Suppressor macrophage treated with lipopolysaccharide for 4 hours (primary cell): ENCODE data around the gene RASL10B.
"Not testable (repeated sequence)": the region's sequence is repeated elsewhere in the genome, so short reads cannot be mapped to it uniquely, and the experiment has no call there.

ENCODE experiments used
- DNase-seq: peaks from one replicate; pipeline ENCODE4 v3.0.0-alpha.2; 2020

Gene RASL10B

GRCh38 chr17:35731239-35731916, at the start of gene RASL10B:
RASL10B (plus strand) TSS chr17:35731639; CDS start chr17:35735185, 3,546 bp downstream.
- DNase-seq: no peak

- peak; percentile 54 for DNase-seq
These were observed 47.8 kb upstream of the RASL10B start for GRCh38 chr17:35683591-35683990.

DNA sequence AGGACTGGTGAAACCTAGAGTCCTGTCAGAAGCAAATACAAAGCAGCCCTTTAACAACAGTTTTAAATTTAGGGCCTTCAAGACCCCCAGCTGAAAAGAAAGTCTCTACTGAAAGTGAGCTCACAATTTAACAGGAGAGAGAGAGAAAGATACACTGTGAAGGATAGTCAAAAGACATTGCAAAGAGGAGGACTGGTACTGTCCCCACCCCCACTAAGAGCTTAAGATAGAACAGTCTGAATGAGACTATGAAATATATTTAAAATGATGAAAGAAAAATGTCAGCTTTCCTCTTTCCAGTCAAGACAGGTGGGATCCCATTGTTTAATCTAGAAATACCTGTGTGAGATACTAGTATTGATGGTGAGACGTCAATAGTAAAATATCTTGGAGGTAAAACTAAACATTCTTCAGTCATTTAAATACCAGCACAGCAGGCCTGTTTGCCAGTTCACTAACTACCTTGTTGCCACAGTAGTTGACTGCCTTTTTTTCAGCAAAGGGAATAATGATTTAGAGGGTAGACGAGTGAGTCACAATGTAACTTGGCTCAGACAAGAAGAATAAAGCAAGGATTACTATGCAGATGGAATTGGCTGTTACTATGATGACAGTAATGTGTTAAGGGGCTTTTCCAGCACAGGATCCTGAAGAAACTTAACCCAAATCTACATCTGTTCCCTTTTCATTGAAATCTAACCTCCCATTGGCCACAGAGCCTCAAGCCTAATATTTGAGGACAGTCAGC, 47.2 kb upstream of the RASL10B start:
- DNase-seq: no peak

DNA sequence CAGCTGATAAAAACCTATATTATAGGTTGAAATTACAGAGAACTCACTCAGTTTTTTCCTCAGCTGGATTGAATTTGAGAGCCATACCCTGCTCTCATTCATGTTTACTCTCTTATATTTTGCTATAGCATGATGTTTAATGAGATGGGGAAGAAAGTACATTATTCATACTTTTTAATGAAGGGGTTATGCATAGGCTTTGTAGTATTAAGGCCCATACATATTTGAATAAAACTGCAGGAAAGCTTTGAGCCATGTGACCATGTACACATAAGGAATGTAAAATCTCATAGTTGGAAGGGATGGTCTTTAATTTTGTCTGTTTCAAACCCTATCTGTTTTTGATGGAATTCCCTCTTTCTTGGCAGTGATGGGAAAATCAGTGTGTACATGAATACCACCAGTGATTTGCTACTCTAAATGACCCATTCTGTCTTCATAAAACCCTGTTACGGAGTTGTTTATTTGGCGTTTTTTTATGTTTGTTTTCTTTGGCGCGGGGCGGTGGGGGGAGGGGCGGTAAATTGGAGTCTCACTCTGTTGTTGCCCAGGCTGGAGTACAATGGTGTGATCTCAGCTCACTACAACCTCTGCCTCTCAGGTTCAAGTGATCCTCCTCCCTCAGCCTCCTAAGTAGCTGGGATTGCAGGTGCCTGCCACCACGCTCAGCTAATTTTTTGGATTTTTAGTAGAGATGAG, 38.8 kb upstream of the RASL10B start:
- no peak for DNase-seq

- DNase-seq: no peak
These were observed 37.8 kb upstream of the RASL10B start for GRCh38 chr17:35693662-35694061.

DNA sequence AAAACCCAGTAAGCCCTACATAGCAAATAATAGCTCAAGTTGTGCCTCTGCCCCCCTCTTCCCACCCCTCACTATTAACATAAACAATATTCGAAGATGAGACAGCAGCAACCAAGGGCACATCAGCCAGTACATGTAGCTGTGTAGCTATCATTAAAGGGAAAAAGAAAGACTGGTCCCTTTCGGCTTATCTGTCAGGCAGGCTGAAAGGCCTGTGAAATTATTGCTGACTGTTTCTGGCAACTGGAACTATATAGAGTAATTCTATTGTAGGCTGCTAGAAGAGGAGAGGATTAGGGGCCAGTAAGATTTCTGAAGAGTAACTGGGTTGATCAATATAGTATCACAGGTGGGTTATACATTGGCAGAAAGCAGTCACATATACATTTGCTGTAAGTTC, 36.5 kb upstream of the RASL10B start:
- DNase-seq: no peak

DNA sequence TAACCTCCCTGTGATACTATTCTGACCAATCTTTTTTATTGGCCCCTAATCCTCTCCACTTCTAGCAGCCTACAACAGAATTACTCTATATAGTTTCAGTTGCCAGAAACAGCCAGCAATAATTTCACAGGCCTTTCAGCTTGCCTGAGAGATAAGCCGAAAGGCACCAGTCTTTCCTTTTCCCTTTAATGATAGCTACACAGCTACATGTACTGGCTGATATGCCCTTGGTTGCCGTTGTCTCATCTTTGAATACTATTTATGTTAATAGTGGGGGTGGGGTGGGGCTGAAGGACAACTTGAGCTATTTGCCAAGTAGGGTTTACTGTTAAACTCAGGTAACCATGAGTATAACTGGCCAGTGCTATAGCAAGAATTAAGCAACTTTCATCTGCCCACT, 35.8 kb upstream of the RASL10B start:
- no peak for DNase-seq

GRCh38 chr17:35698800-35699199, 32.6 kb upstream of the RASL10B start:
- no peak for DNase-seq

DNA sequence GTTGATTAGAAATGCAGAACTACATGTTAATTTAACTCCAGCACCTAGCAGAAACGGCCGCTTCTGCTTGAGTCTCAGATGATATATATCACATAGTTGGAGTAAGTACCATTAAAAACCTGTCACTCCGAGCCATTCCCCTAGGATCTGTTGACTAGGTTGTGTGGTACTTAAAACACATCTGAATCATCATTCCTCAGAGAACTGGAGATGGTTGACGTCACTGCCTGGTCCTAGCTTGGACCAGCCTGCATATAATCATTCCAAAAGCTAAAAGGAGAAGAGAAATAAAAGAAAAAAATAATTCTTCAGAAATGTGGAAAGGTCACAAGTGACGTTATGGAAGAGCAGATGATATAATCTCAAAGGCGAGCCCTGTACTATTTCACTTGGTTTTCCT, 31.3 kb upstream of the RASL10B start:
- DNase-seq: no peak

DNA sequence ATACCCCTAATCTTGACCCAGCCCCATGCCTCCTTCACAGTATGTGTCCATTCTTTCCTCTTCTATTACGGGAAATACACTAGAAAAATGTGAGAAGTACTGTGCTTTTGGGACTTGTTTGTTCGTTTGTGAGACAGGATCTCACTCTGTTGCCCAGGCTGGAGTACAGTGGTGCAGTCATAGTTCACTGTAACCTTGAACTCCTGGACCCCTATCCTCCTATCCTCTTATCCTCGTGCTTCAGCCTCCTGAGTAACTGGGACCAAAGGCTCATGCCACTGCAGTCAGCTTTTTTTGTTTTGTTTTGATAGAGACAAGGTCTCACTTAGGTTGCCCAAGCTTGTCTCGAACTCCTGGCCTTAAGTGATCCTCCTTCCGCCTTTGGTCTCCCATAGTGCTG, 29.9 kb upstream of the RASL10B start:
- no peak for DNase-seq

- not testable (repeated sequence) for DNase-seq
These were observed 28.1 kb upstream of the RASL10B start for GRCh38 chr17:35703308-35703707.

DNA sequence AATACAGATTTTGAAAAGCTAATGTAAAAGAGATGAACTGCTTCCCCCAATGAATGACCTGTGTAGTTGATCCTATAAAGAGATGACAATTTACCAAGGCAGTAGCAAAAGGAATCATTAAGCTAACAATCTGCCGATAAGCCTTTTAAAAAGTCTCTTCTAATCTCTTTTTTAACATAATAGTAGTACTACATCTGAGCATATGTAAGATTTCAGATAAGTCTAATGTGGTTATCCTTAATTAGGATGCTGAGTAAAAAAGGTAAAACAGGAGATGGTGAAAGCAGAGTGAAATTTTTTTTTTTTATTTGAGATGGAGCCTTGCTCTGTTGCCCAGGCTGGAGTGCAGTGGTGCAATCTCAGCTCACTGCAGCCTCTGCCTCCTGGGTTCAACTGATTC, 26.2 kb upstream of the RASL10B start:
- DNase-seq: no peak

DNA sequence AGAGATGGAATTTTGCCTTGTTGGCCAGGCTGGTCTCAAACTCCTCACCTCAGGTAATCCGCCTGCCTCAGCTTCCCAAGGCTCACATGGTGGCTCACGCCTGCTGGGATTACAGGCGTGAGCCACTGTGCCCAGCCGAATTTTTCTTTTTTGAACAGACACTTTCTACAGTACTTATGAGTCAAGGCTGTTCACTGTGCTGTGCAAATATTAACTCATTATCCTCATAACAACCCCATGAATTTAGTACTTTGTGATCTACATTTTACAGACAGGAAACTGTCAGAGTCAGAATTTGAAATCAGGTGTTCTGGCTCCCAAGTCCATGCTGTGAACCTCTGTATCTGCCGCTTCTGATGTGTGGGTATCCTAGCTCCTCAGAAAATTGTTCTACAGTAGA, 25.7 kb upstream of the RASL10B start:
- no peak for DNase-seq

DNA sequence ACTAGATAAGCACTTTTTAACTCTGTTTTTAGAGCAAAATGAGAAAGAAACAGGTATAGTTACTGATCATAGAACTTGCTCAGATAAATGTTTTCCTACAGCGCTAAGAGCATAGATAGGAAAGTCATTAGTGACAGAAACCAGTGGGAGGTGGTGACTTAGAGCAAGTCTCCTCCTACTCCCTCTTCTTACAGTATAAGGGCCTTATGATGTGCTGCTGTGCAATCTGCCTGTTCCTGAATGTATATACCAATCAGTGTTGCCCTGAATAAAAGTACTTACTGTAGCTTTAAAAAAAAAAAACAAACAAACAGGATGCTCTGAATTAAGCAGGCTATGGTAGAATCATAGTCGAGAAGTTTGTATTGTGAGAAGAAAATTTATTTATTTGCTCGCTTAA, 23.3 kb upstream of the RASL10B start:
- DNase-seq: peak; percentile 31

GRCh38 chr17:35708951-35709350, 22.5 kb upstream of the RASL10B start:
- no peak for DNase-seq

DNA sequence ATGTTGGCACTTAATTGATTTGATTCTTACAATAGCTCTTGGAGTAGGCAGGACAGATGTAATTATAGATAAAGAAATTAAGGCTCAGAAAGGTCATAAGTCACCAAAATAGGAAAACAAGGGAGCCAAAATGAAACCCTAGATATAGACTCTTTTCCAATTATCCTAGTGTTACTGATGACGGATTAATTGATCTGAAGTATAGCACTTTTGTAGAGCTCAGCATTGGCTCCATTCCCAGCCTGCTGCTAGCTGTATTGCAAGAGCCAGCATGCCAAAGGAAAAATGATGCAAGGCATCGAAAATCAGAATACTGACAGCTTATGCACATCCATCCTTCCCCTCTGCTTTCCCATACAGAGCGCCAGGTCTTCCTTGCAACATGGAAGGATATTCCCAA, 21.6 kb upstream of the RASL10B start:
- no peak for DNase-seq

DNA sequence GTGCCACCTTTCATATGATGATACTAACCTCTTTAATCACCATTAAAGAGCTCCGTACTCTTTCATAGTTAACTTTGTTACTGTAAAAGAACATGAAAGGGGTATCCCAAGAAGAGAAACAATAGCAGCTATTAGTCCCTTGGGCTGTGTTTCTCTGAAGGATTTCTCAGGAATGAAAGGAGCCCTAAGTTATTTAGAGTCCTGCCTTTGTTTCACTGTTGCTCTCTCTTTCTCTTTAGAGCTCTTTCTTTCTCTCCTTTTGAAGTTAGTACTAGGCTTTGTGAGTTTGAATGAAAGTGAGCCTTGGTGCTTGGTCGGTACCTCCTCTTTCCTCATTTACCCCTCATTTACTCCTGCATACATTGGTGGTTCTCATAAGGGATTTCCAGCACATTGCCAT, 20.5 kb upstream of the RASL10B start:
- no peak for DNase-seq

GRCh38 chr17:35713069-35713728, 18.2 kb upstream of the RASL10B start:
- DNase-seq: no peak

DNA sequence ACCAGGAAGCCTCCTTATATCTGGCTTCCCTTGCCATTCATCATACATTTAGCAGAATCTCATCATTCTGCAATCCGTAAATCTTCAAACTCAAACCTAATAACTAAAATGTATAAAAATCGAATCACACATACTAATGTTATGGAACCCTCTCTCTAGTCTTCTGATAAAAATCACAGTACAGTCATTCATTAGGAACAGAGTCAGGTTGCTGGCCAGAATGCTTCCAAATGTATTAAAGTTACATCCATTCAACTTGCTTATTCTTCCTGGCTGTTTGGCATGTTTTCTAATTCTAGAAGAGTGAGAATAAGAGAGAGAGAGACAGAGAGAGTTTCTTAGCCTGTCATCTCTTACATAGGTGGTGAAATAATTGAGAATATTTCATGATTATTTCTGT, 16.5 kb upstream of the RASL10B start:
- DNase-seq: no peak

GRCh38 chr17:35715416-35715815, 16.0 kb upstream of the RASL10B start:
- no peak for DNase-seq

- DNase-seq: no peak
These were observed 15.3 kb upstream of the RASL10B start for GRCh38 chr17:35716173-35716572.

DNA sequence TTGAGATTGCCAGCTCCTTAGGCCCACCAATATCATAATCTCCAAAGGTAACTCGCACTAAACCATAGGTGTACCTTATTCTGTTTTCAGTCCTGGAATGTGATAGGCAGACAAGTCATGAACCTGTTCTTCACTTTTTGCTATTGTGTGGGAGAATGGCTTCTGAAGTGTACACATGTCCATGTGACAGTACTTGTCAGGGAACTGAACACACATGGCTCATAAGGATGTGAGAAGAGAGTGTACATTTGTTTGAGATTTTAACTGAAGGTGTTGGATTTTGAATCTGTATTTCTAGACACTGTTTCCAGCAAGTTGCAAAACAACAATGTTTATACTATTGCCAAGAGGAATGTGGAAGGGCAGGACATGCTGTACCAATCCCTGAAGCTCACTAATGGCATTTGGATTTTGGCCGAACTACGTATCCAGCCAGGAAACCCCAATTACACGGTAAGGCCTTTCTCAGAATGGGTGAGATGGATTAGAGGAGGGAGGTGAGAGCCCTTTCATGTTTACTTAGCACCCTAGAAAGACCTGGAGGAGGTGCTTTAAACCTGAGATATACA, 14.5 kb upstream of the RASL10B start:
- no peak for DNase-seq

- no peak for DNase-seq
These were observed 14.0 kb upstream of the RASL10B start for GRCh38 chr17:35717475-35717874.
